Esophagus squamous epithelium (tissue), 4 donors: Measurements from ENCODE around the gene ZNRF3.

Source experiments
- POLR2A ChIP-seq, 4 donors: fragments of 450-650 bp; IDR thresholded peaks; one replicate each; pipeline ENCODE4 v1.6.1; 2017; ENCODE audit warnings: antibody characterized with exemption in 4 of 4, mild to moderate bottlenecking in 4 of 4, moderate library complexity in 3 of 4
- TF ChIP-seq, protein P1 (sequence below), 6 experiments: fragments of 450-650 bp in 4 of 6; fragments of 200-600 bp in 2 of 6; sonication (generic) in 2 of 6; IDR thresholded peaks; one replicate each; pipeline ENCODE4 v1.5.1; 2016 to 2019; ENCODE audit warnings: antibody characterized with exemption in 6 of 6, mild to moderate bottlenecking in 4 of 6, moderate library complexity in 4 of 6

DNA sequence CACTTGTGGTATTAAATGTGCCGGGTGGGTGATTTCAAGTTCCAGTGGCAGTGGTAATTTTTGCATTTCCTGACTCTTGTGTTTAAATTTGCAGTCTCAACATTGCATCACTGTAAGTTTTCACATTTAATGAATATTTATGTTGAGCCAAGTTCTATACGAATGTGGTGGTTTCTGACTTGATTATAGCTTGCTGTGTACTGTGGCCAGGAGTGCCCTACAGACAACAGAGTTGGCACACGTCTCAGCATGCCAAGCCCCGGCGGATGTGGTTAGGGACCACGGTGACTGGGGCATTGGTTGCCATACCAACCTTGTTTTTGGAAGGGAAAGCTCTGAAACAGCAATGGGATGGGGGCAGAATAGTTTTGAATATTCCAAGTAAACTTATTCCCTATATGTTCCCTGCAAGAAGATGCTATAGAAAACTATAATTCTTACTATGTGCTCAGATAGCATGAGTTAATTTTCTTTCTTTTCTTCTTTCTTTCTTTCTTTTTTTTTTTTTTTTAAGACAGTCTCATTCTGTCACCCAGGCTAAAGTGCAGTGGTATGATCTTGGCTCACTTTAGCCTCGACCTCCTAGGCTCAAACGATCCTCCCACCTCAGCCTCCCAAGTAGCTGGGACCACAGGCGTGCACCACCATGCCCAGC is 16.0 kb downstream of the ZNRF3 start:
- TF ChIP-seq, protein P1, sequence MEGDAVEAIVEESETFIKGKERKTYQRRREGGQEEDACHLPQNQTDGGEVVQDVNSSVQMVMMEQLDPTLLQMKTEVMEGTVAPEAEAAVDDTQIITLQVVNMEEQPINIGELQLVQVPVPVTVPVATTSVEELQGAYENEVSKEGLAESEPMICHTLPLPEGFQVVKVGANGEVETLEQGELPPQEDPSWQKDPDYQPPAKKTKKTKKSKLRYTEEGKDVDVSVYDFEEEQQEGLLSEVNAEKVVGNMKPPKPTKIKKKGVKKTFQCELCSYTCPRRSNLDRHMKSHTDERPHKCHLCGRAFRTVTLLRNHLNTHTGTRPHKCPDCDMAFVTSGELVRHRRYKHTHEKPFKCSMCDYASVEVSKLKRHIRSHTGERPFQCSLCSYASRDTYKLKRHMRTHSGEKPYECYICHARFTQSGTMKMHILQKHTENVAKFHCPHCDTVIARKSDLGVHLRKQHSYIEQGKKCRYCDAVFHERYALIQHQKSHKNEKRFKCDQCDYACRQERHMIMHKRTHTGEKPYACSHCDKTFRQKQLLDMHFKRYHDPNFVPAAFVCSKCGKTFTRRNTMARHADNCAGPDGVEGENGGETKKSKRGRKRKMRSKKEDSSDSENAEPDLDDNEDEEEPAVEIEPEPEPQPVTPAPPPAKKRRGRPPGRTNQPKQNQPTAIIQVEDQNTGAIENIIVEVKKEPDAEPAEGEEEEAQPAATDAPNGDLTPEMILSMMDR (IDR thresholded peaks at IDR 0.05) = no peak
- TF ChIP-seq POLR2A (IDR thresholded peaks at IDR 0.05) = no peak
